ENCODE results near the gene SERPINA3. TPM values are rescaled to one million over a fixed set of nuclear protein-coding genes. Genes with fewer than 3 reads are reported as not detected.

SERPINA3 gene
- total RNA-seq, 2 donors from 2014 or later = 279 to 301 TPM

- intact Hi-C loops (cut with DNase I) = no loop called here
- peak; percentile 90 for DNase-seq (ENCODE audit: low spot score)
These were observed 30.8 kb upstream of the SERPINA3 start, which contains the start of gene SERPINA5 for GRCh38 chr14:94581127-94581999. Gene SERPINA5 (plus strand): TSS chr14:94581426. CDS start chr14:94587363, 5,937 bp downstream.

- intact Hi-C loops (cut with DNase I) = no loop called here
- no peak for DNase-seq (ENCODE audit: low spot score)
These were observed 29.9 kb upstream of the SERPINA3 start for GRCh38 chr14:94582199-94582750.

DNA sequence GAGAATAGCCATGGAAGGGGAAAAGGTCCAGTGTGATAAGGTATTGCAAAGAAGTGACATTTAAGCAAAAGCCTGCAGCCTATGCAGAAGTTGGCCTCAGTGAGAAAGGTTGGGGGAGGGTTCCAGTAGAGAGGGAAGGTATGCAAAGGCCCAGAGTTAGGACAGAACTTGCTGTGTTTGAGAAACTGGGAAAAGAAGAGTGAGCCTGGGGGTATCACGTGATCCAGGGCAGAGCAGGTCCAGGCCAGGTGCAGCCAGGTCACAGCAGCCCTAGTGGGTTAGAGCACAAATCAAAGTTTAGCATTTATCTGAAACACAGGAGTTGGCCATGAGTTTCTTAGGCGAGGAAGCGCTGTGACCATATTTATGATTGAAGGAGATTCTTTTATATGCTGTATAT is 29.3 kb upstream of the SERPINA3 start:
- DNase-seq (ENCODE audit: low spot score) = no peak
- intact Hi-C loops (cut with DNase I) = no loop called here

GRCh38 chr14:94583557-94583956 is 28.6 kb upstream of the SERPINA3 start:
- intact Hi-C loops (cut with DNase I) = no loop called here
- DNase-seq (ENCODE audit: low spot score) = no peak

DNA sequence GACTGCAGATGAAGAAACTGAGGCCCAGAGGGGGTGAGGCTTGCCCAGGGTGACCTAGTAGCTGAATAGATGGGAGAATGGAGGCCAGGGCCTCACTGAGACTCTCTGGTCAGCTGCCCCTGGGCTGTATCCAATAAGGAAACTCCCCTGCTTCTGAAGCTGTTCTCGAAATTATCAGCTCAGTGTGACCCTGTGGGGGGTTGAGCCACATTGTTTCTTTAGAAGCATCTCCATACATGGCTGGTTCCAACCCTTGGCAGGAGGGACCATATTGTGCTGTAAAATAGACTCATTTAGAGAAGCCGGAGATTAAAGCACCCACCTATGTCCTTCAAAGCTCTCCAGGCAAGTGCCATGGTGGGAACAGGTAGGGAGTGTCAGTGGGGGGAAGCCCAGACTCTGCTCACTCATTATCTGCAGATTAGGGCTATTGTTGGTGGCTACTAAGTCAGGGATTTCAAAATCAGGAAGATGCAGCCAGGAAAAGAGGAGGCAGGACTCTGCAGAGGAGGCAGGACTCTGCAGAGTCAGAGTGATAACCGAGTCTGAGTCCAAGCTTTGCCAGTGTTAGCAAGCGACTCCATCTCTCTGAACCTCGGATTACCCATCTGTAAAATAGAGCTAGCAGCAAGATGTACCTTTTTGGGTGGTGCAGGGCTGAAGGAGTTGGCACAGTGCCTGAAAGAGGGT is 27.5 kb upstream of the SERPINA3 start:
- intact Hi-C loops (cut with DNase I) = no loop called here
- no peak for DNase-seq (ENCODE audit: low spot score)

DNA sequence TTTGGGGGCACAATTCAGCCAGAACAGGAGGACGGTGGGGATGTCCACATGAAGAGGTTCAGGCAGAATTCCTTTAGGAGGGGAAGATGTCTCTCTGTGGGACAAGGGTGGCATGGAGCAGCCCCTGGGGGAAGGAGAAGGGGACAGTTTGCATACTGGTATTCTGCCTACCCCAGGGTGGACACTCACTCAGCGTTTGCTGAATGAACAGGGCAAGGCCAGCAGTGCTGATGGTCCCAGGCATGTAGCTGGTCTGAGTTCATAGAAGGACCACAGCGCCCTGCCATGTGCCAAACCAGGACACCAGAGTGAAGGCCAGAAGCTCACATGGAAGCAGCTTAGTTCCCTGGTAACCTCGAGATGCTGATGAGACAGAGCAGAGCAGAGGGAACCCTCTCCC is 25.6 kb upstream of the SERPINA3 start:
- no peak for DNase-seq (ENCODE audit: low spot score)
- intact Hi-C loops (cut with DNase I) = no loop called here

DNA sequence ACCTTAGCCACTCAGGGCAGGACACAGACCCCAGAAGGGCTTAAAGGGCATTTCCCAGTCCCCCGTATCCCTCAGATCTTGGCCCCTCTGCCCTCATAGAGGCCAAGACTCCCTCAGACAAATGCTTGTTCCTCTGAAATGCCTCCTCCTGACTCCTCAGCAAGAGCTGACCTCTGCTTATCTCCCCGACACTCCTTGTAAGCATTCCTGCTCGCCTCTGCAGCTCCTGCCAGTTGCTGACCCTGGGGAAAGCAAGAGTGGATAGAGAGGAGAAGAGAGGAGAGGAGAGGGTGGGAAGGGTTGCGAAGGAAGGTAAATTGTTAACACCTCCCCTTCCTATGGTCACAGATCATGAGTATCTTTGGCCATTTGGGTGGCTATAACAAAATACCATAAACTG is 23.9 kb upstream of the SERPINA3 start:
- DNase-seq (ENCODE audit: low spot score) = no peak
- intact Hi-C loops (cut with DNase I) = no loop called here

- intact Hi-C loops (cut with DNase I) = no loop called here
- DNase-seq (ENCODE audit: low spot score) = no peak
These were observed 21.1 kb upstream of the SERPINA3 start for GRCh38 chr14:94591073-94591472.

DNA sequence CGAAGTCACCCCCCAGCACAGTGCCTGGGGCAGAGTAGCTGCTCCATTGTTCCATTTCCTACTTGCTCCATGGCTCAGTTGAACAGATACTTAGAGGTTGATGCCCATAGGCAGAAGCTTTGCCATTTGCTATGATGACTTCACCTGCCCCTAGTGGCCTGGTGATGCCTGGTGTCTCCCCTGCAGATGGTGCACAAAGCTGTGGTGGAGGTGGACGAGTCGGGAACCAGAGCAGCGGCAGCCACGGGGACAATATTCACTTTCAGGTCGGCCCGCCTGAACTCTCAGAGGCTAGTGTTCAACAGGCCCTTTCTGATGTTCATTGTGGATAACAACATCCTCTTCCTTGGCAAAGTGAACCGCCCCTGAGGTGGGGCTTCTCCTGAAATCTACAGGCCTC is 20.3 kb upstream of the SERPINA3 start:
- intact Hi-C loops (cut with DNase I) = no loop called here
- DNase-seq (ENCODE audit: low spot score) = peak; percentile 66

DNA sequence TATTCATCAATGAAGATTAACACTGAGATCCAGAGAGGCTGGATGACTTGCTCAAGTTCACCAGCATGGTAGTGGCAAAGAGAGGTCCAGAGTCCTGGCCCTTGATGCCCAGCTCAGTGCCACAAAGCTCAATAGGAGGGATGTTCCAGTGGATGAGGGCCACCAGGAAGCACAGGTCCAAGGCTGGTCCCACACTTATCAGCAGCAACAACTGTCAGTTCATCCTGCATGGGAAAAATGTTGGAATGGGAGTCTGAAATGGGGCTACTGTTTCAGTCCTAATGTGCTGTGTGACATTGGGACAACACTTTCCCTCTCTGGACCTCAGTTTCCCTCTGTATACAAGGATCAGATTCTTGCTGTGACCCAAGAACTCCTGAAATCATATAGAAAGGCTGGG is 19.7 kb upstream of the SERPINA3 start:
- intact Hi-C loops (cut with DNase I) = no loop called here
- peak; percentile 26 for DNase-seq (ENCODE audit: low spot score)

DNA sequence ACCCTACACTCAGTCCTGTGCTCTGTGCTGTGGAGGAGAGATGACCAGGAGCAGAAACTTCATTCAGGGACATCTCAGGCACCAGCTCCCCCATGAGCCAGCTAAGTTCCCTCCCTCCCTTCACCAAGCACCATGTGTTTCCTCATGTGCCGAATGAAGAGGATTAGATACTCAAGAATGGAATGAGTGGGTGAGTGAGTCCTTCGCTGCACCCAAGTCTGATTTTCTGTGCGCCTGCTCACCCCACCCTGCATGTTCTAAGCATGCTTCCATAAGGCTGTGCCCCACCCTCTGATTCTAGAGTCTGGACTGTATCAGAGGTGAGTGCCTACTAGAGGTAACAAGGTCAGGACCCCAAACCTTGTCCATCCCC is 18.8 kb upstream of the SERPINA3 start:
- DNase-seq (ENCODE audit: low spot score) = peak; percentile 44
- intact Hi-C loops (cut with DNase I) = no loop called here

DNA sequence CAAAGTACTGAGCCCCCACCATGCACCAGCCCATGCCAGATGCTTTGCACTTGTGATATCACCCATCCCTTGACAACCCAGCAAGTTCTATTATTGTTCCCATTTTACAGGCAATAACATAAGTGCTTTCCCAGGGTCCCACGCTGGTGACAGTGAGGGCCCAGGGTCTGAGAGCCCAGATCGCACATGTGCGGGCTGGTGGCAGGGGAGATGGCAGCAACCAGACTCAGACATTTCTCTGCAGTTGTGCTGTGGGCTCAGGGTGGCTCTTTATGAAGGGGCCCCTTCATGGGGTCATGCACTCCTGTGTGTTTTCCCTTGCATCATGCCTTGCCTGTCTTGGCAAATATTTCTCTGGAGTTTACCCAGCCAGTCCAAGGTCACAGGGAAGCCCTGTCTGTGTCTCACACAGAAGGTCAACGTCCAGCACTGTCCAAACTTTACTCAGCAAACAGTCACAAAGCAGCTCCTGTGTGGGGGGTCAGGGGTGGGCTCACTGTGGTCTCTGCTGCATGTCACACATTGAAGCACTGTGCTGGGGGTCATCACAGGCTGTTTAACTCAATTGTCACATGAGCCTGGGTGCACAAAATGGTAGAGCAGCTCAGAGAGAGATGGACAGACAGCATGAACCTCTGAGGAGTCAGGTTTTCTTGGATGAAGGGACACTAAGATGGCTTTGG is 18.3 kb upstream of the SERPINA3 start:
- intact Hi-C loops (cut with DNase I) = no loop called here
- peak; percentile 57 for DNase-seq (ENCODE audit: low spot score)

DNA sequence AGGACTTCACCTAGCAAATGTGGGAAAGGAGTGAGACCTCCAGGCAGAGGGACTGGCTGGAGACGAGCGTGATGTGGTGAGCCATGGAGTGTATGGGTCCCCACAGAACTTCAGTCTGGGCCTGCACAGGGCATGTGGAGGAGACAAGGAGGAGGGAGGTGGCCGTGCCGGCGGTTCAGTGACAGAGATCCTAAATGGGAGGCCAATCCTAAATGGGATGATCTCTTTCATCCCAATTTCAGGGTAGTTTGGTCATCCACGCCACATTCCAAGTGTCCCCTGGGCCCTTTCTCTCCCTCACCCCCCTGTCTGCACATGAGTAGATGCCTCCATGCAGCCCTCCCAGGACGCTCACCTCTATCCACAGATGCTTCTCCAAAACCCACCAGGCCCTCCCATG is 17.8 kb upstream of the SERPINA3 start:
- peak; percentile 76 for DNase-seq (ENCODE audit: low spot score)
- intact Hi-C loops (cut with DNase I) = no loop called here

- DNase-seq (ENCODE audit: low spot score) = no peak
- intact Hi-C loops (cut with DNase I) = no loop called here
These were observed 16.3 kb upstream of the SERPINA3 start for GRCh38 chr14:94595912-94596311.

- no peak for DNase-seq (ENCODE audit: low spot score)
- intact Hi-C loops (cut with DNase I) = no loop called here
These were observed 15.8 kb upstream of the SERPINA3 start for GRCh38 chr14:94596361-94596760.

DNA sequence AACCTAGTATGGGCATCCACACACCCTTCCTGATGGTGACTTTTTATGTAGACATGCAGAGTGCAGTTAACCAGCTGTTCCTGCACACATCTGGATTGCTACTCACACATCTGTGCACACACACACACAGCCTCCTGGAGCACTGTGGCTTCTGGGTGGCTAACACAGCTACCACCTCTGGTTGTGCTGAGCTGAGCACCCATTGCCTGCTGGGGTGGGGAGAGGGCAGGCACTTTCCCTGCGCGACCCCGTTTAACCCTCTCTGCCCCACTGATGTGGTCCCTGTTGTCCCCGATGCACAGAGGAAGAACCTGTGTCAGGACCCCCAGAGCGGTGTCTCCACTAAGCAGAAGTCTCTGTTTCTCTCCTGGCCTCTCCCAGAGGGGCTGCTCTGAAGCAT is 14.4 kb upstream of the SERPINA3 start:
- peak; percentile 70 for DNase-seq (ENCODE audit: low spot score)
- intact Hi-C loops (cut with DNase I) = no loop called here

DNA sequence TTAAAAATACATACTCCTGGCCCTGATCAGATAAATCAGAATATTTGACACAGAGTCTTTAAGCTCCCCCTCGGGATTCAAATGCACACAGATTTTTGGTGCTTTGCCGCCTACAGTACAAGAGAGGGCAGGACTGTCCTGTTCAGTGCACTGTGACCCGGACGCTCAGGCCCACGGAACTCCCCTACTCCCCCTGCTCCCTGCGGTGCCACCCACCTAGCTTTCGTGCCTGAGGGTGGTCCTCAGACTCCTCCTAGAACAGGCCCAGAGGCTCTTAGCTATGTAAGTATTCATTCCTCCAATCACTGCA is 13.7 kb upstream of the SERPINA3 start:
- intact Hi-C loops (cut with DNase I) = no loop called here
- DNase-seq (ENCODE audit: low spot score) = peak; percentile 72

- intact Hi-C loops (cut with DNase I) = no loop called here
- peak; percentile 84 for DNase-seq (ENCODE audit: low spot score)
These were observed 13.2 kb upstream of the SERPINA3 start for GRCh38 chr14:94598816-94599655.

DNA sequence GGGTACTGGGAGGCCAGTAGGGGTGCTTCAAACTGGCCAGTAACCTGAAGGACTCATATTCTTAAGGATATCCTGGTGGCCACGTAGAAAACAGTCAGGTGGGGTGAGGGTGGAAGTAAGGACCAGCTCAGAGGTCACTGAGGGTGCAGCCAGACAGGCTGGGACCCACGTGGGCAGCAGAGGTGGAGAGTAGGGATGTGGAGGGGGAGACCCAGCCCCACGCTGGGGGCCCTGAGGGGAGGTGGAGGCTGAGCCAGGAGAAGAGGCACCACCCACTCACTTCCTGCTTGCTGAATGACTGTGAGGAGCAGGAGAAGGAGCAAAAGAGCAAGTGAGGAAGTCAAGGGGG is 12.6 kb upstream of the SERPINA3 start:
- intact Hi-C loops (cut with DNase I) = no loop called here
- DNase-seq (ENCODE audit: low spot score) = peak; percentile 70

Measured in posterior vena cava (tissue), 2 donors.